ENCODE data around the gene RIOK1.

The RIOK1 gene

GRCh38 chr6:7417684-7418083 is 28.1 kb downstream of the RIOK1 start:
- Histone ChIP-seq H3K36me3 (replicated peaks; ENCODE audit: insufficient read depth, low read length) (peaks cover 7% of the 10 kb centered on the region), H3K27ac (ENCODE audit: low read length) (no peak overlapping the region), H3K79me2 (ENCODE audit: low read length) (no peaks in the 10 kb centered on the region), H3K9me2 (replicated peaks; ENCODE audit: insufficient read depth, low read length) (no peaks in the 10 kb centered on the region), H3K4me2 (ENCODE audit: low read depth, low read length) (no peak overlapping the region), H3F3A (ENCODE audit: insufficient read depth, low read length) (no peaks in the 10 kb centered on the region), H3K9ac (ENCODE audit: low read length) (no peak overlapping the region), H3K9me3 (replicated peaks; ENCODE audit: insufficient read depth, low read length) (no peaks in the 10 kb centered on the region), H4K20me1 (ENCODE audit: insufficient read depth, low read length) (no peaks in the 10 kb centered on the region), H3K4me1 (ENCODE audit: low read length) (no peaks in the 10 kb centered on the region), H3K27me3 (replicated peaks; ENCODE audit: insufficient read depth, low read length) (no peaks in the 10 kb centered on the region), H2AFZ (ENCODE audit: low read length) (no peak overlapping the region), H3K4me3 (ENCODE audit: low read length) (no peak overlapping the region)
- no peak for DNase-seq
- TF ChIP-seq EZH2 (optimal IDR thresholded peaks at IDR 0.05; ENCODE audit: low read depth, low read length) (no peak), EZH2phosphoT487 (IDR thresholded peaks at IDR 0.05; ENCODE audit: low read length) (no peak), CTCF (IDR thresholded peaks at IDR 0.05; ENCODE audit: low read length) (no peak)

GRCh38 chr6:7418238-7418905 is 28.8 kb downstream of the RIOK1 start:
- DNase-seq, result no peak
- H2AFZ ChIP-seq (ENCODE audit: low read length), result no peak overlapping the region
- no peak overlapping the region for H3K4me3 ChIP-seq (ENCODE audit: low read length)
- H3K9ac ChIP-seq (ENCODE audit: low read length), result no peak overlapping the region
- no peaks in the 10 kb centered on the region for H3K27me3 ChIP-seq (replicated peaks; ENCODE audit: insufficient read depth, low read length)
- no peaks in the 10 kb centered on the region for H3K4me1 ChIP-seq (ENCODE audit: low read length)
- H3K9me2 ChIP-seq (replicated peaks; ENCODE audit: insufficient read depth, low read length), result no peaks in the 10 kb centered on the region
- no peaks in the 10 kb centered on the region for H3K9me3 ChIP-seq (replicated peaks; ENCODE audit: insufficient read depth, low read length)
- H3K36me3 ChIP-seq (replicated peaks; ENCODE audit: insufficient read depth, low read length), result peaks cover 7% of the 10 kb centered on the region
- no peaks in the 10 kb centered on the region for H3K79me2 ChIP-seq (ENCODE audit: low read length)
- no peaks in the 10 kb centered on the region for H4K20me1 ChIP-seq (ENCODE audit: insufficient read depth, low read length)
- H3F3A ChIP-seq (ENCODE audit: insufficient read depth, low read length), result no peaks in the 10 kb centered on the region
- H3K4me2 ChIP-seq (ENCODE audit: low read depth, low read length), result no peak overlapping the region
- TF ChIP-seq EZH2 (optimal IDR thresholded peaks at IDR 0.05; ENCODE audit: low read depth, low read length), result no peak
- TF ChIP-seq CTCF (IDR thresholded peaks at IDR 0.05; ENCODE audit: low read length), result no peak
- no peak for TF ChIP-seq EZH2phosphoT487 (IDR thresholded peaks at IDR 0.05; ENCODE audit: low read length)
- H3K27ac ChIP-seq (ENCODE audit: low read length), result no peak overlapping the region

GRCh38 chr6:7419065-7419464 is 29.5 kb downstream of the RIOK1 start:
- peaks cover 7% of the 10 kb centered on the region for H3K36me3 ChIP-seq (replicated peaks; ENCODE audit: insufficient read depth, low read length)

More at GRCh38 chr6:7419065-7419464, 29.5 kb downstream of the RIOK1 start:
- Histone ChIP-seq H3F3A (ENCODE audit: insufficient read depth, low read length) (no peaks in the 10 kb centered on the region), H3K9me3 (replicated peaks; ENCODE audit: insufficient read depth, low read length) (no peaks in the 10 kb centered on the region), H3K27me3 (replicated peaks; ENCODE audit: insufficient read depth, low read length) (no peaks in the 10 kb centered on the region), H4K20me1 (ENCODE audit: insufficient read depth, low read length) (no peaks in the 10 kb centered on the region), H3K4me2 (ENCODE audit: low read depth, low read length) (no peak overlapping the region), H3K9me2 (replicated peaks; ENCODE audit: insufficient read depth, low read length) (no peaks in the 10 kb centered on the region), H3K9ac (ENCODE audit: low read length) (no peak overlapping the region), H3K27ac (ENCODE audit: low read length) (no peak overlapping the region), H3K79me2 (ENCODE audit: low read length) (no peaks in the 10 kb centered on the region), H3K4me1 (ENCODE audit: low read length) (no peaks in the 10 kb centered on the region), H3K4me3 (ENCODE audit: low read length) (no peak overlapping the region), H2AFZ (ENCODE audit: low read length) (no peak overlapping the region)
- no peak for DNase-seq
- no peak for TF ChIP-seq EZH2 (optimal IDR thresholded peaks at IDR 0.05; ENCODE audit: low read depth, low read length)
- no peak for TF ChIP-seq EZH2phosphoT487 (IDR thresholded peaks at IDR 0.05; ENCODE audit: low read length)
- TF ChIP-seq CTCF (IDR thresholded peaks at IDR 0.05; ENCODE audit: low read length), result no peak

All from MM.1S (cell line).